GM12878 (cell line): ENCODE data around the gene SLC26A1.

Source experiments
- BHLHE40 ChIP-seq, 2 experiments: fragments of 450-650 bp in 1 of 2; IDR thresholded peaks; 2 replicates each; pipeline ENCODE4 v1.6.1; 2011 to 2017; ENCODE audit warnings: low read depth in 2 of 2, borderline replicate concordance in 1 of 2, improper control_type of control experiment in 1 of 2, low read length in 1 of 2, mild to moderate bottlenecking in 1 of 2
- CBFB ChIP-seq: IDR thresholded peaks from 2 replicates; pipeline ENCODE4 v1.6.1; 2016; ENCODE audit warnings: antibody characterized with exemption, low read depth
- FOXM1 ChIP-seq: IDR thresholded peaks from 2 replicates; pipeline ENCODE4 v1.6.1; 2012; ENCODE audit warnings: low read depth, mild to moderate bottlenecking, inconsistent platforms, low read length, moderate library complexity
- POLR2AphosphoS5 ChIP-seq: IDR thresholded peaks from 2 replicates; pipeline ENCODE4 v1.6.1; 2011; ENCODE audit warnings: mild to moderate bottlenecking, low read length, inconsistent platforms
- SREBF2 ChIP-seq: IDR thresholded peaks from 2 replicates; pipeline ENCODE4 v1.6.1; 2012; ENCODE audit warnings: mild to moderate bottlenecking, low read length
- TCF3 ChIP-seq: IDR thresholded peaks from 2 replicates; pipeline ENCODE4 v1.6.1; 2012; ENCODE audit warnings: low read depth, mild to moderate bottlenecking, low read length, borderline replicate concordance; ENCODE audit not compliant: insufficient read depth
- TF ChIP-seq, protein P1 (sequence below), 3 experiments: IDR thresholded peaks in 2 of 3; conservative IDR thresholded peaks in 1 of 3; 2 replicates each; pipeline ENCODE4 v1.5.1; 2011; ENCODE audit warnings: low read depth in 3 of 3, low read length in 3 of 3, mild to moderate bottlenecking in 3 of 3, control low read depth in 2 of 3, moderate library complexity in 2 of 3, inconsistent platforms in 1 of 3, mixed read lengths in 1 of 3; ENCODE audit not compliant: control insufficient read depth in 2 of 3, insufficient read depth in 1 of 3; ENCODE audit errors: extremely low read depth in 1 of 3

DNA sequence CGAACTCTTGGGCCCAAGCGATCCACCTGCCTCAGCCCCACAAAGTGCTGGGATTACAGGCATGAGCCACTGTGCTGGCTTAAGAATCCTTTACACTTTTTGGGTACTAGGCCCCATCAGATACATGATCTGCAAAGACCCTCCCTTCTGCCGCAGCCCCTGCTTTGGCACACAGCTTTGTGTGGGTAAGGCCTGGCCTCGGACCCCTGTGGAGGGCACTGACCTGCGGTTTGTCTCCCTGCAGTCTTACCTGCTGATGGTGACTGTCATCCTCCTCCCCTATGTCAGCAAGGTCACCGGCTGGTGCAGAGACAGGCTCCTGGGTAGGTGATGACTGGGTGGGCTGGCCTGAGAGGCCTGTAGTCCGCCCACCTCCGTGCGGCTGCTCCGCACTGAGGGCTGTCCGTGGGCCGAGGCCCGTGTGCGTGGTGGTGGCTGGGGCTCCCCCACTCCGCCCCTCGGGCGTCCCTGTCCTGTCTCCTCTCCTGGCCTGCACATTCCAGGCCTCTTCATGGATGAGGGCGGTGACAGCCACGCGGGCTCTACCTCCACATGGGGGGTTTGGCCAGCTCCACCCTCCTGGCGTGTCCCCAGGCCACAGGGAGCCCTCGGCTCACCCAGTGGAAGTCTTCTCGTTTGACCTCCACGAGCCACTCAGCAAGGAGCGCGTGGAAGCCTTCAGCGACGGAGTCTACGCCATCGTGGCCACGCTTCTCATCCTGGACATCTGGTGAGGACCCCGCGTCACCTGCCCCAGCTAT is 37.9 kb downstream of the SLC26A1 start:
- TF ChIP-seq POLR2AphosphoS5 (no peak), SREBF2 (no peak), FOXM1 (no peak), BHLHE40 (IDR thresholded peaks at IDR 0.05; ENCODE audit: borderline replicate concordance in 1 of 2, low read depth in 2 of 2, low read length in 1 of 2) (no peak), TCF3 (no peak), CBFB (no peak)
- TF ChIP-seq, protein P1, sequence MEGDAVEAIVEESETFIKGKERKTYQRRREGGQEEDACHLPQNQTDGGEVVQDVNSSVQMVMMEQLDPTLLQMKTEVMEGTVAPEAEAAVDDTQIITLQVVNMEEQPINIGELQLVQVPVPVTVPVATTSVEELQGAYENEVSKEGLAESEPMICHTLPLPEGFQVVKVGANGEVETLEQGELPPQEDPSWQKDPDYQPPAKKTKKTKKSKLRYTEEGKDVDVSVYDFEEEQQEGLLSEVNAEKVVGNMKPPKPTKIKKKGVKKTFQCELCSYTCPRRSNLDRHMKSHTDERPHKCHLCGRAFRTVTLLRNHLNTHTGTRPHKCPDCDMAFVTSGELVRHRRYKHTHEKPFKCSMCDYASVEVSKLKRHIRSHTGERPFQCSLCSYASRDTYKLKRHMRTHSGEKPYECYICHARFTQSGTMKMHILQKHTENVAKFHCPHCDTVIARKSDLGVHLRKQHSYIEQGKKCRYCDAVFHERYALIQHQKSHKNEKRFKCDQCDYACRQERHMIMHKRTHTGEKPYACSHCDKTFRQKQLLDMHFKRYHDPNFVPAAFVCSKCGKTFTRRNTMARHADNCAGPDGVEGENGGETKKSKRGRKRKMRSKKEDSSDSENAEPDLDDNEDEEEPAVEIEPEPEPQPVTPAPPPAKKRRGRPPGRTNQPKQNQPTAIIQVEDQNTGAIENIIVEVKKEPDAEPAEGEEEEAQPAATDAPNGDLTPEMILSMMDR (IDR thresholded peaks at IDR 0.05 in 2 of 3, conservative IDR thresholded peaks at IDR 0.05 in 1 of 3; ENCODE audit: control insufficient read depth in 2 of 3, extremely low read depth in 1 of 3, insufficient read depth in 1 of 3, low read depth in 3 of 3, low read length in 3 of 3) = no peak
